GM12891 (cell line): ENCODE measurements around the gene PELI2.

ENCODE experiments used
- POLR2A ChIP-seq: IDR thresholded peaks from 2 replicates; pipeline ENCODE4 v1.6.1; 2011; ENCODE audit warnings: low read depth, low read length, control low read depth
- POLR2AphosphoS5 ChIP-seq: IDR thresholded peaks from 2 replicates; pipeline ENCODE4 v1.6.1; 2011; ENCODE audit warnings: low read depth, low read length, control low read depth
- SPI1 ChIP-seq: IDR thresholded peaks from 2 replicates; pipeline ENCODE4 v1.6.1; 2011; ENCODE audit warnings: low read depth, low read length, control low read depth
- TAF1 ChIP-seq: IDR thresholded peaks from 2 replicates; pipeline ENCODE4 v1.6.1; 2011; ENCODE audit warnings: low read depth, low read length, control low read depth

DNA sequence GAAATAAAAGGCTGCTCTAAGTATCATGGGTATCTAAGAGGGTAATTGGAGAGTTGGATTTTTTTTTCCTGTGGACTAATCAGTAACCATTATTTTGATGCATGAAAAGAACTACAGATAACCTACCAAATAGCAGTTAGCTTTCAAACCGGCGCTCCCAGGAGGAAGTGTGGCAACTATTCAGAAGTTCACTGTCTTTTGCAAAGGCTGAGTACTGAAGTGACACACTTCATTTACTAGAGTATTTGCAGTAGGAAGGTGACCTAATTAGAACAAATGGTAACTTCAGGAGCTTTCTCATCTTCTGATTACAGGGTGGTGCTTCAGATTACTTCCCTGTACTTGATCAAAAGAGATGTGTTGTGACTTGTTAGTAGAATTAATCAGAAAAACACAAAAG is 87.7 kb downstream of the PELI2 start:
- TF ChIP-seq TAF1: no peak
- TF ChIP-seq POLR2AphosphoS5: no peak
- TF ChIP-seq POLR2A: no peak
- no peak; the same call in 1 of the 2 replicates for TF ChIP-seq SPI1
